HEK293T (cell line): ENCODE measurements around the gene FGF10.

Experiments used
- FOXK2 ChIP-seq: fragments of 450-650 bp; IDR thresholded peaks from 2 replicates; pipeline ENCODE4 v1.6.1; 2016; ENCODE audit warnings: mild to moderate bottlenecking
- SUZ12 ChIP-seq: fragments of 450-650 bp; IDR thresholded peaks from 2 replicates; pipeline ENCODE4 v1.6.1; 2016; ENCODE audit warnings: mild to moderate bottlenecking

DNA sequence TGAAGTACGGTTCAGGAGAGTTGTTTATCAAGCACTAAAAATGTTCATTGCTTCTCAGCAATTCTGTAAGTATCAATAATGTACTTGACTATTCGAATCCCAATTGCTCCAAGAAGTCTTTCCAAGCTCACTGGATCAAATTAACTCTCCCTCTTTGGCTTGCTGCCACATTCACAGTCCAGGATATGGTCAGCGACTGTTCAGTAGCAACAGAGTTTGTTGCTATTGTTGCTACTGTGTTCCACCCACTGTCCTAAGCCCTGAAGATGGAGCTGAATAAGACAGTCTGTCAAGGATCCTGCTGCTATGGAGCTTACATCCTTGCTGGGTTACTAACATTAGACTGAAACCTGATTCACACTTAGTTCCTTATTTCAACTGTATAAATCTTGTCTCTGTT is 110.8 kb downstream of the FGF10 start:
- TF ChIP-seq FOXK2 (no peak), SUZ12 (no peak)
